Germinal center (tissue), 1 donor: ENCODE measurements around the gene ZNF683.
A peak's percentile ranks its signal among the peaks of the same experiment; 100 is the strongest.
"Not testable (repeated sequence)": the region's sequence is repeated elsewhere in the genome, so short reads cannot be mapped to it uniquely, and the experiment has no call there.

Source experiments
- DNase-seq: peaks from one replicate; pipeline ENCODE4 v3.0.0; 2012; ENCODE audit warnings: mixed read lengths, low spot score

ZNF683 gene

DNA sequence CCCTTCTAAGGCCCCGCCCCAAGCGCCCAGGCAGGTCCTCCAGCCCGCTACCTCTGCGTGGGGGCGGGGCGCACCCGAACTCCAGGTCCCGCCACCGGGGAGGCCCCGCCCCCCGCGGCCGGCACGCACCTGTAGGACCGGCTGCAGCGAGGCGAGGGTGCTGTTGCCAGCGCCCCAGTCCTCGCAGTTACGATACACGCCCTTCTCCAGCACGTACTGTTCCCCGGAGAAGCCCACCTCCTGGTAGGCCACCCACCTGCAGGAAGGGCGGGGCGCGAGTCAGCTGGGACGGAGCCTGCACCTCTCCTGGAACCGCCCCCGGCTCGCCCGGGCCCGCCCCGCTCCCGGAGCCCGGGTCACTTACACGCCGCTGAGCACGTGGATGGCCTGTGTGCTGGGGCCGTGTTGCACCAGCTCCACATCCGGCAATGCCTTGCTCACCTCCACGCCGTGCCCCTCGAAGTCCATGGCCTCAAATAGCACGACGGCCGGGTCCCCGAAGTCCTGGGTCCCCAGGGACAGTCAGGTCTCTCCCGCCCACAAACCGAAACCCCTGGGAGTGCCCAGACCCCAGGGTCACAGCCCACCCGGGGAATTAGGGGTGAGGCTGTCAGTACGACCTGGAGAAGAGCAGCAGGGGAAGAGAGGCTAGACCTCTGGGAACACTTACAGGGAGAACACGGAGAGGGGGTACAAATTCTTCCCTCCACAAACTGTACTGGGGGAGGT lies 35.9 kb downstream of the ZNF683 start:
- peak; percentile 95 for DNase-seq

DNA sequence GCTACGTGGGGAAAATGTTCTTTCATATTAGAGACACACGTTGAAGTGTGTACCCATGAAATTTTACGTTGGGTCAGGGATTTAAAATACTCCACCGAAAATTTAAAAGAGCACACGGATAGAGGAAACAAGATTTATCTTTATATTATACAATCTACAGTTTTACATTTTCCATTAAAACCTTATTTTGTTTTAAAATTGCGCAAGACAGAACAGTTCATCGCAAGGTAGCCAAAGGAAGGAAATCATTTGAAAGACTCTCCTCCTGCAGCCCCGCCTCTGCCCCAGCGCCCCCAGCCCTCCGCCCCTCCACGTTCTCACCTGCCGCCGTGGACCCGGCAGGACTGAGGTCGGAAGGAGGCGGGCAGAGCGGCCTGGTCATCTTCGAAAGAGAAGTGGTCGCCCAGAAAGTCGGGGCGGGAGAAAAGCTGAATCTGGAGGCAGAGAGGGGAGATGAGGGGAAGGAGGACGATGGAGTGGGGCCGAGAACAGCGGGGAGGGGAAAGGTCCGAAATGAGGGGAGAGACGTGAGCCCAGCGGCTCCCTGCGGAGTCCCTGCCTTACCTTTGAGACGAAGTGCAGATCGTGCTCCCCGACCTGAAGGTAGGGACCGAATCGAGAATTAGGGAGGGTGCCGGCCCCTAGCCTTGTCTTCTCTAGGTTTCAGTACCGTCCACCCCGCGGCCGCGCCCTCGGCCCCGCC lies 36.6 kb downstream of the ZNF683 start:
- DNase-seq = no peak

DNA sequence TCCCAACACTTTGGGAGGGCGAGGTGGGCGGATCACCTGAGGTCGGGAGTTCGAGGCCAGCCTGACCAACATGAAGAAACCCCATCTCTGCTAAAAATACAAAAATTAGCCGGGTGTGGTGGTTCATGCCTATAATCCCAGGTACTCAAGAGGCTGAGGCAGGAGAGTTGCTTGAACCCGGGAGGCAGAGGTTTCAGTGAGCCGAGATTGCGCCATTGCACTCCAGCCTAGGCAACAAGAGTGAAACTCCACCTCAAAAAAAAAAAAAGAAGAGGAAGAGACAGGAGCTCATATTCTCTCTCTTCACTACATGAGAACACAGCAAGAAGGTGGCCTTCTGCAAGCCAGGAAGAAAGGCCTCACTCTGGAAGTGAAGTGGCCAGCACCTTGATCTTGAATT lies 39.2 kb downstream of the ZNF683 start:
- DNase-seq = not testable (repeated sequence)

DNA sequence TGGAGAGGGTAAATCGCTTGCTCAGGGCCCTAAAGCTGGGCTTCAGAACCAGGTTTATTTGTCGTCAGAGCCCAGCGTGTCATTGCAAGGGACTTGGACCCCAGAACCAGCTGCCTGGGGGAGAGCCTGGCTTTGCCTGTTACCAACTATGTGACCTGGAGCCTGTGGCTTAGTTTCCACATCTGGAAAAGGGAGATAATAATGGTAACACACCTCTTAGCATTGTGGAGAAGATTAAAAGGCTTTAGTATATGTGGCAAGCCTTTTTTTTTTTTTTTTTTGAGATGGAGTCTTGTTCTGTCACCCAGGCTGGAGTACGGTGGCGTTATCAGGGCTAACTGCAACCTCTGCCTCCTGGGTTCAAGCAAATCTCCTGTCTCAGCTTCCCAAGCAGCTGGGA lies 42.3 kb downstream of the ZNF683 start:
- no peak for DNase-seq

DNA sequence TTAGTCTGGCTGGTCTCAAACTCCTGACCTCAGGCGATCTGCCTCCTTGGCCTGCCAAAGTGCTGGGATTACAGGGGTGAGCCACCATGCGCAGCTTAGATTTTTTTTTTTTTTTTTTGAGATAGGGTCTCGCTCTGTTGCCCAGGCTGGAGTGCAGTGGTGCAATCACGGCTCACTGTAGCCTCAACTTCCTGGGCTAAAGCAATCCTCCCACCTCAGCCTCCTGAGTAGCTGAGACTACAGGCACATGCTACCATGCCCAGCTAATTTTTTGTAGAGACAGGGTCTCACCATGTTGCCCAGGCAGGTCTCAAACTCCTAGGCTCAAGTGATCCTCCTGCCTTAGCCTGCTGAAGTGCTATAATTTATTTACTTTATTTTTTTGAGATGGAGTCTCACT lies 43.2 kb downstream of the ZNF683 start:
- not testable (repeated sequence) for DNase-seq

DNA sequence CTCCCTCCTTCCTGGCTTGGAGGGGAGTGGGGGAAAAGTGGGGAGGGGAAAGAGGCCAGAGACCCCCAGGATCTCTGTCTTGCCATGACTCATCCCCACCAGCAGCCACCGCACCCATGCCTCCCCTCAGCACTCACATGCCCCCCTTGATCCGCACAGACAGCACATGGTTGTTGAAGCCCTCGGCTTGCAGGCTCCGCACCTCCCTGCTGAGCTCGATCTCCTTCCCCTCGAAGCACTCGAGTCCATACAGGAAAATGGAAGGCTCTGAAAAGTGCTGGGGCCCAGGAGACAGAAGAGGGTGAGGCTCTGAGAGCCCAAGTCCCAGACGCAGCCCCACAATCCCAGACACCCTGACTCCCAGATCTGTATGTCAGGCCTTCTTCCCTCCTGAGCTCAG lies 44.0 kb downstream of the ZNF683 start:
- DNase-seq = no peak

DNA sequence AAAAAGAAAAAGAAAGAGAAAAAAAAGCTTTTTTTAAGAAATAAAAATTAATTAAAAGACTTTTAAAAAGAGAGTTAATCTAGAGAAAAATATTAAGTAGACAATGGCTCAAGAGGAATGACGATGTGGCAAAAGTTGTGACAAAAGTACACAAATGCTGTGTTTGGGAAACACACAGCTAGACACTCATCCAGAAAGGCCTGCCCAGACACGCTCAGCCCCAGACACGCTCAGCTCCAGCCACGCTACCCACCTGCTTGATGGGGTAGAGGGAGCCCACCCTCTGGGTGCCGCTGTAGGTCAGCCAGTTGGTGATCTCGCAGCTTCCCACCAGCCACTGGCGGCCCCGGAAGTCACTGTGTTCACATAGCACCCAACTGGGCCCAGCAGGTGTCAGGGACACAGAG lies 44.6 kb downstream of the ZNF683 start:
- no peak for DNase-seq

DNA sequence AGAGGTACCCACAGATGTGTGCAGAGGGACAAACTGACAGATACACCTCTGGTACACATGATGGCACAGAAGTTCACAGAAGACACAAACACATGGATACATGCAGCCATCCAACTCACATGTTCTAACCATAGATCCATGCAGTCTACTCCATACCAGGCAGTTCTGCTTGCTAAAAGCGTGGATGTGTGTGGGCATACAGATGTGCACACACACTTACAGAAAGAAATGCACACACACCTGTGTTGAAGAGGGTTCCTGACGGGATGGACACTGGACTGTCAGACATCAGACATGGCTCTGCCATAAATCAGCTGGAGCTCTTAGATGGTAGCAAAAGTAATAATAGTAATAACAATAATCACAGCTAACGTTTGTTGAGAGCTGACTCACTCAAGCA lies 48.0 kb downstream of the ZNF683 start:
- no peak for DNase-seq

DNA sequence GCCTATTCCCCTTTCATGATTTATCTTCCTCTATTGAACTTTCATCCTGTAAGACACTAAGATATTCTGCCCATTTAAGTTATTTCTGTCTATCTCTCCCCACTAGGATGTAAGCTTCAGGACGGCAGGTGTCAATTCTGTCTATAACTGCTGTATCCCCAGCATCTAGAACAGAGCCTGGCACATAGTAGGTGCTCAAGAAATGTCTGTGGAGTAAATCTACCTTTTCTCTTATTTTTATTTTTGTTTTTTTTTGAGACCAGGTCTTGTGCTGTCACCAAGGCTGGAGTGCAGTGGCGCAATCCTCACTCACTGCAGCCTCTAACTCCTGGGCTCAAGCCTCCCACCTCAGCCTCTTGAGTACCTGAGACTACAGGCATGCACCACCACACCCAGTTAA lies 49.2 kb downstream of the ZNF683 start:
- DNase-seq = no peak

DNA sequence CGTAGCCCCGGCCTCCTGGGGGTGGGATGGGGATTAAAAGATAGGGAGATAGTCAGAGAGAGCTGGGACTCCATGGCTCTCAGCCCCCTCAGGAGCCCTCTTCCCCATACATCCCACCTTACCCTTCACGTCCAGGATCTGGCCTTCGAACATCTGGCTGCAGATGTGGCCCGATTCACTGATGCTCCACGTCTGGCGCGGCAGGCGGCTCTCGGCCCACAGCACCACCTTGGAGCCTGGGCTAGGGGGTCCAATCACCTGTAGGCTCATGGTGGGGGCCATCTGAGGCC lies 50.6 kb downstream of the ZNF683 start:
- no peak for DNase-seq

DNA sequence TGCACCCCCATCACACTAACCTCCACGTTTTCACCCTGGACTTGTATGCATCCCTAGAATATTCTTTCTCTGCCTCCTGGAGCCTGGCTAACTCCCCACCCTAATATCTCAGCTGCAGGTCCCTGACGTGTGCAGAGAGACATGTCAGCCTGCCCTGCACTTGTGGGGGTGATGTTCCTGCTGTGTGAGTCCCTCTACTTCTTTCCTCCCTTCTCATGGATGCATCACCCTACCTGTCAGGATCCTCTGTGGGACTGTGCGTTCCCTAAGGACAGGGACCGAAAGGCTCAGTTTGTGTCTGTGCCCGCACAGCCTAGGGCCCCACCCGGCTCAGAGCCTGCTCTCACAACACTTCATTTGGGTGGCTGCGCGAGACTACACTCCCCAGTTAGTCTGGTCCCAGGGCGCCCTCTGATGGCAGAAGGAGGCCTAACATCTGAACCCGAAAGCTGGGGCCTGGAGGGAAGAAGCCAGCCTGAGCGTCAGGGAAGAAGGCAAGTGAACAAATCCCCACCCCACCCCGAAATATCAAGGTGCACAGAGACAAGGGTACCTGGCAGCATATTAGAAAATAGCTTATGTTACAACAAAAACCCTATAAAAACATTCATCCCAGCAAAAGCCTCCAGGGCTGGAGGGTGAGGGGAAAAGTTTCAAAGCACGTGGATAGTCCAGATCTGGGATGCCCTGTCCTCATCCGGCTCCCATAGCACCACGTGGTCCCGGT lies 51.1 kb downstream of the ZNF683 start:
- DNase-seq = peak; percentile 85

DNA sequence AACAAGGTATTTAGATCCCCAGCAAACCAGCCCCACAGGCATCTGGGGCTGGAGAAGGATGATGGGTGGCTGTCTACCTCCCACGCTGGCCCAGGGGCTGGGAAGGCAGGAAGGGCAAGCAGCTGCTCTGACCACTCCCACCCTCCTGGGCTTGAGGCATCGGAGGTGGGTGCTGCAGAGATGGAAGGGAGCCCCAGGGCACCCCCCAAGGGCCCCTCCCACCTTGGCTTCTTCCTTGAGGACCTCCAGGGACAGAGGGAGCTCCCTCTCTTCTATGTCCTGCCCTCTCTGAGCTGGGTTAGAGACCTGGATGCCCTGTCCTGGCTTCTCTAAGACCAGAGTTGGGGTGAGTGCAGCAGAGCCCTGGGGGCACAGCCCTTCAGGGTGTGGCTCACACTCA lies 51.7 kb downstream of the ZNF683 start:
- no peak for DNase-seq

DNA sequence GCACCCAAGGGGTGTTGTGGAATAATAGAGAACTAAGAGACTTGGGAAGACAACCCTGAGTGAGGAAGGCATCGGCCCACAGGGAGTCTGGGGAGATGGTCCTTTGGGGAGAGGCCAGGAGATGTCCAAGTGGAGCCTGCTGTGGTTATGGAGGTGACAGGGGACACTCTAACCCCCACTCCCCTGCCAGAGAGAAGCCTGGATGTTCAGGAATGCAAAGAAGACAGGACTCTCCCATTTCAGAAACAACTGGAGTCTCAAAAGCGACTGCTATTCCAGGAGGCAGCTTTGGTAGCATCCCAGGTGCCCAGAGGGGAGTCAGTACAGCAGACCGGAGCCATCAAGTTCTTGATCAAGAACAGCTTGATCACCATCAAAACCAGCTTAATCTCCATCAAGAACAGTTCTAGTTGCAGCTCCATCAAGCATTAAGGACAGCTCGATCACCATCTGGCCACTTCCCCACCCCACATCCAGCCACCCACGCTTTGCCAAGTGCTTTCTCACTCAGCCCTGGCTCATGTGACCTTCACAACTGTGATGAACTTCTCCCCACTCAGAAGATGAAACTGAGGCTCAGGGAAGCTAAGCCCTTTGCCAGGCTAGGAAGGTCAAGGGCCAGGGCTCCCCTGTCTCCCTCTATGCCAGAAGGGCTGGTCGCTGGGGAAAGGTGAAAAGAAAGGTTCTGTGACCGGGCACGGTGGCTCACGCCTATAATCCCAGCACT lies 54.0 kb downstream of the ZNF683 start:
- DNase-seq = peak; percentile 45

DNA sequence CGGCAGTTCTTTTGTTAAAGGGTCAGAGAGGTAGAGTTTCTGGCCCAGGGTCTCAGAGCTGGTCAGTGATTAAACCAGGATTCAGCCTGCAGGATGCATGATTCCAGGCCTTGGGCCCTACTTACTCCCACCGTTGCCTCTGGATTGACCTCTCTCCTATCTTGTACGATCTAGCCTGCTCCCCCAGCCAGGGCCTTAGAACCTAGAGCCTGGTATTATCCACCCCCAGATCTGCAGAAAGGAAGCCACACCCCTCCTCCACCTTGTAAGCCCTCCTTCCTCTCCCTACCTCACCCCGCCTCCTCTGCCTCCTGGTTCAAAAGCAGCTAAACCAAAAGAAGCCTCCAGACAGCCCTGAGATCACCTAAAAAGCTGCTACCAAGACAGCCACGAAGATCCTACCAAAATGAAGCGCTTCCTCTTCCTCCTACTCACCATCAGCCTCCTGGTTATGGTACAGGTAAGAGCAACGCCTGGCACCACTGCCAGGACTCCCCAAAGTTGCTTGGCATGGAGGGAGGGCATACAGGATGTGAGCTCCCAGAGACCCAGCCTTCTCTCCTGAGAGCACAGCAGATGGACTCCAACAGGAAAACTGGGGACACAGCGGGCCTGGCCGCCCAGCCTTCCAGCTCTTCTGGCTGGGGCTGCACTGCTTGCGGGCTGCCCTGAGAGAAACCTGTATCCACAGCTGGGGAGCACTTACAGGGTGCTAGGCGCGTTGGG lies 54.8 kb downstream of the ZNF683 start, which contains the start of gene CD52:
Gene CD52, plus strand, starts transcription at position 347 of the 726 bp plus-strand sequence. Its CDS starts 60 bp downstream, at position 407.
- peak; percentile 80 for DNase-seq

DNA sequence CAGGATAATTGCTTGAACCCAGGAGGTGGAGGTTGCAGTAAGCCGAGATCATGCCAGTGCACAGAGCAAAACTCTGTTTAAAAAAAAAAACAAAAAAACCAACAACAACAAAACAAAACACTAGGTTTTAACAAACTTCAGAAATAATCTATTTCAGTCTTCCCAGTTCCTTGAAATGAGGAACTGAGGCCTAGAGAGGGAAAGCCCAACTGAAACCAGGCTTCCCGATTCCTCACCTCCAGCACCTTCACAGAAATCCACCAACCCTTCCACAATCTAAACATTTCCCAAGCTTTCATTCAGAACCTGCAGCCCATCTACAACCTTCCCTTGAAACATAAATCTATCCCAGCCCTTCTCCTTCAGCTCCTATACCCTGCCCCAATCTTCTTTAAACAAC lies 55.4 kb downstream of the ZNF683 start:
- DNase-seq = peak; percentile 28

DNA sequence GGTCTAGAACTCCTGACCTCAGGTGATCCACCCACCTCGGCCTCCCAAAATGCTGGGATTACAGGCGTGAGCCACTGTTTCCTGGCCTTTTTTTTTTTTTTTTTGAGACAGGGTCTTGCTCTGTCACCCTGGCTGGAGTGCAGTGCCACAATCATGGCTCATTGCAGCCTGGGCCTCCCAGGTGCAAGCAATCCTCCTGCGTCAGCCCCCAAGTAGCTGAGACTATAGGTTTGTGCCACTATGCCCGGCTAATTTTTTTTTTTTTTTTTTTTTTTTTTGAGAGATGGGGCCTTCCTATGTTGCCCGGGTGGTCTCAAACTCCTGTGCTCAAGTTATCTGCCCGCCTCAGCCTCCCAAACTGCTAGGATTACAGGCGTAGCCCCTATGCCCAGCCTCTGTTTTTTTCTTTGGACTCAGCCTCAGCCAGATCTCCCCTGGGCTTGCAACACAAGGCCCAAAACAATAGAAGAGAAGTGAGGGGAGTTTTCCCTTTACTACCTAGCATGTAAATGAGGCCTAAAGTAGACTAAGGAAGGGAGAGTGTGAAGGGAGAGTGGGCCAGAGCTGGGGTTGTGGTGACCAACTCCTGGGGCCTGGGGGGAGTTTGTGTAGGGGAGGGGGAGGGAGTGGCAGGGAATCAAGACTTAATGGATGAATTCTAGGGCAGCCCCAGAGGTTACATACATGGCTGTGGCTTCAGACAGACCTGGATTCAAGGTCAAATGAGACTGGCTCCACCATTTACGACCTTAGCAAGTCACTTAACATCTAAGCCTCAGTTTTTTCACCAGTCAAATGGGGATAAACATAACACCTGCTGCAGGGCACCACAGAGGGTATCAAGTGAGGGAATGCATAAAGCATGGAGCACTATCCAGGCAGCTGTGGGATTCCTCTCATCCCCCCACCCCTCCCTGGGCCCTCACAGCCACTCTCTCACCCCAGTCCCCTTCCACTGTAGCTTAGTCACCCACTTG lies 56.4 kb downstream of the ZNF683 start:
- DNase-seq = no peak

DNA sequence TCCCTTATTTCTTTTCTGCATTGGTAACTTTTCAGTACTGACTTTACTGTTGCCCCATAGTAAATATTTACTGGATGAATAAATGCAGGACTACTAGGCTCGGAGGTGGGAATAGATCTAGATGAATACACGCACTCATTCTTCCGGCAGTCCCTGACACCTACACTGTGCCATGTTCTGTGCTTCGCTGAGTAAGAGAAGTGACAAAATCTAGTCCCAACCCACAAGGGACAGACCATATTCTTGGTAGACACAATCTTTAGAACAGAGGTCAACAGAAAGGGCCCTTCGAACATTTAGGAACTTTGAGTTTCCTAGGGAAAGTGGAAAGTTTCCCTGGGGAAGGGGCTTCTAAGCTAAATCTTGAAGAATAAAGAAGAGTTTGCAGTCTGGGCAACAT lies 58.0 kb downstream of the ZNF683 start:
- DNase-seq = no peak
